Measurements from ENCODE around the gene PRSS3. TPM values are rescaled to one million over a fixed set of nuclear protein-coding genes. Genes with fewer than 3 reads are reported as not detected.

Gene PRSS3
- total RNA-seq, 1 experiment from 2014 or later: 66.3 TPM

GRCh38 chr9:33818847-33819500 is 23.6 kb downstream of the PRSS3 start:
- no peak for DNase-seq (ENCODE audit: low read depth, low spot score)
- no peak overlapping the region for H2AFZ ChIP-seq (ENCODE audit: low read depth, low read length, poor library complexity, severe bottlenecking)
- peaks cover 67% of the 10 kb centered on the region for H3K79me2 ChIP-seq (ENCODE audit: insufficient read depth, low read length)
- H3K36me3 ChIP-seq (ENCODE audit: control insufficient read depth in 1 of 2, insufficient read depth in 2 of 2, low read length in 2 of 2): no peaks in the 10 kb centered on the region; a peak in 1 of 4 replicates
- H3K4me3 ChIP-seq (replicated peaks in 1 of 2; ENCODE audit: low read depth in 1 of 2, low read length in 2 of 2): peak overlapping the region; percentile 87 to 89
- H4K20me1 ChIP-seq (ENCODE audit: insufficient read depth): peaks cover 4% of the 10 kb centered on the region; the same call in 1 of the 2 replicates
- H3K4me1 ChIP-seq (ENCODE audit: control insufficient read depth in 1 of 2, insufficient read depth in 2 of 2, low read length in 2 of 2): peaks cover 22 to 44% of the 10 kb centered on the region in 2 experiments
- no peaks in the 10 kb centered on the region for H3K9me2 ChIP-seq (ENCODE audit: insufficient read depth)
- BruUV-seq (replicated peaks): no TSS peak
- TF ChIP-seq FOSL1 (IDR thresholded peaks at IDR 0.05; ENCODE audit: low read depth): no peak
- TF ChIP-seq POLR2A (IDR thresholded peaks at IDR 0.05; ENCODE audit: borderline replicate concordance, extremely low read depth, insufficient read depth, insufficient read length): no peak
- TF ChIP-seq ATF3 (IDR thresholded peaks at IDR 0.05): no peak
- TF ChIP-seq YY1 (IDR thresholded peaks at IDR 0.05; ENCODE audit: extremely low read depth, insufficient replicate concordance, low read depth, low read length): no peak
- TF ChIP-seq TCF7L2 (IDR thresholded peaks at IDR 0.05; ENCODE audit: borderline replicate concordance, extremely low read depth, insufficient read depth, insufficient read length): no peak
- no peak for TF ChIP-seq REST (IDR thresholded peaks at IDR 0.05; ENCODE audit: low read depth)
- TF ChIP-seq CBX3 (IDR thresholded peaks at IDR 0.05; ENCODE audit: low read depth): no peak
- CTCF ChIA-PET: no interaction called here
- RAD21 ChIA-PET (ENCODE audit: low non-redundant PET in 1 of 2, low total read pairs in 2 of 2, uncharacterized antibody in 2 of 2, unreplicated experiment in 2 of 2): no interaction called here
- H3K27ac ChIP-seq (ENCODE audit: low read depth, low read length): peak overlapping the region; percentile 99; the same call in 1 of the 2 replicates
- POLR2A ChIA-PET: no interaction called here
- no peak for ATAC-seq
- no peaks in the 10 kb centered on the region for H3K9me3 ChIP-seq (ENCODE audit: control insufficient read depth in 1 of 2, insufficient read depth in 1 of 2, low read depth in 1 of 2, low read length in 2 of 2)
- H3K9ac ChIP-seq (ENCODE audit: low read length): peak overlapping the region; percentile 93
- H3K27me3 ChIP-seq (ENCODE audit: insufficient read depth, low read length): no peaks in the 10 kb centered on the region
- intact Hi-C loops (cut with micrococcal nuclease): loop anchor here (10.0 kb wide), 2 partner anchors 96 to 256 kb away; no protein-coding TSS in a partner anchor
- peak overlapping the region; percentile 91 for H3K4me2 ChIP-seq (ENCODE audit: low read length)
